ENCODE measurements around the gene NPY. TPM values are rescaled to one million over a fixed set of nuclear protein-coding genes. Genes with fewer than 3 reads are reported as not detected.

NPY gene
- total and polyA plus RNA-seq, 10 of the 15 experiments (the other 5 are each of a cell fraction or from before 2014, with no cell fraction given): not detected

DNA sequence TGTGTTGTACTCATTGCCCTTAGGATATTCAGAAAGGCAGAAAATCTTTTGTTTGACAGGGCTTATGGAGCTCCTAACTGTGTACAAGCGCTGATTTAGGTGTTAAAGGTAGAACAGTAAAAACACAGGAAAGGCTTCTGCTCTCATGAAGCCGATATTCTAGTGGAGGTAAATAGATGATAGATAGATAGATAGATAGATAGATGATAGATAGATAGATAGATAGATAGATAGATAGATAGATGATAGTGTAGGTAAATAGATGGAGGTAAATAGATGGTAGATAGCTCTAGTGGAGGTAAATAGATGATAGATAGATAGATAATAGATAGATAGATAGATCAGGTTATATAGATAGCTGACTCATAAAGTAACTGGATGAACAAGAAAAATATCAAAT, 39.4 kb upstream of the NPY start:
- no peak for ATAC-seq
- CTCF ChIA-PET: no interaction called here
- TF ChIP-seq CHD2 (IDR thresholded peaks at IDR 0.05; ENCODE audit: borderline replicate concordance, low read depth, low read length): no peak
- TF ChIP-seq ZZZ3 (IDR thresholded peaks at IDR 0.05; ENCODE audit: control insufficient read depth, insufficient read length, low read depth): no peak
- no peak for TF ChIP-seq KLF5 (IDR thresholded peaks at IDR 0.05; ENCODE audit: partially characterized antibody)
- TF ChIP-seq RAD51 (IDR thresholded peaks at IDR 0.05): no peak

DNA sequence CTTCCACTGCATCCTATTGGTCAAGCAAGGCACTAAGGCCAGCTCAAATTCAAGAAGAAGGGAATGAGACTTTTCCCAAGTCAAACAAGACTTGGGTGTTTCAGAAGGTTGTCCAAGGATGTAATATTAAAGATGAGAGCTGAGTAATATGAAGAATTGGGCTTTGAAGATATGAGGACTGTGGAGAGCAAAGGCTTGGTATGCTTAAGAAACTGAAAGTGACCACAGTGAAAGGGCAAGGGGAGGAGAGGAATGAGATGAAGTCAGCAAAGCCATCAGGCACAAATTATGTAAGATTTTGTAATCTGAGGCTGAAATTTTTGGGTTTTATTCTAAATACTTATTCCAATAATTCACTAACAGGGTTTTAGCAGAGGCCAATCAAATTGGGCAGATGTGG, 38.6 kb upstream of the NPY start:
- RAD21 ChIA-PET (ENCODE audit: unreplicated experiment): no interaction called here
- no peak for DNase-seq (ENCODE audit: low read depth, low spot score)

More for the DNA sequence above, 39.4 kb upstream of the NPY start:
- H3K36me3 ChIP-seq (ENCODE audit: control insufficient read depth in 2 of 2, insufficient read depth in 2 of 2, low read length in 1 of 2): no peaks in the 10 kb centered on the region
- ChIA-PET POLR2A (no interaction called here), SMC1A (ENCODE audit: uncharacterized antibody, unreplicated experiment) (interaction anchor here (0.5 to 0.6 kb wide), 2 partner anchors 134 to 769 kb away, joined by 3 to 5 read pairs; no protein-coding TSS in a partner anchor), RAD21 (ENCODE audit: unreplicated experiment) (no interaction called here)
- H3K27ac ChIP-seq (ENCODE audit: control insufficient read depth, insufficient read depth): no peak overlapping the region
- BruUV-seq (replicated peaks): no TSS peak
- no peak for DNase-seq (ENCODE audit: low read depth, low spot score)
- H3K9me3 ChIP-seq (replicated peaks; ENCODE audit: control insufficient read depth, insufficient read depth, low read length): no peaks in the 10 kb centered on the region
- in situ Hi-C loops (cut with MboI): no loop called here
- H3K79me2 ChIP-seq (ENCODE audit: control insufficient read depth, insufficient read depth, low read length): no peaks in the 10 kb centered on the region
- H3K9ac ChIP-seq (ENCODE audit: control insufficient read depth, insufficient read depth, low read length): no peak overlapping the region
- peaks cover 4% of the 10 kb centered on the region; the same call in 1 of the 2 replicates for H3K4me1 ChIP-seq (ENCODE audit: control insufficient read depth, insufficient read depth, low read length)
- H4K20me1 ChIP-seq (ENCODE audit: control insufficient read depth, insufficient read depth): no peaks in the 10 kb centered on the region
- intact Hi-C loops (cut with micrococcal nuclease; ENCODE audit: unreplicated experiment): no loop called here
- H3K27me3 ChIP-seq (replicated peaks in 1 of 2; ENCODE audit: control insufficient read depth in 2 of 2, insufficient read depth in 2 of 2, low read length in 1 of 2): no peaks in the 10 kb centered on the region
- H3K4me2 ChIP-seq (ENCODE audit: control insufficient read depth, insufficient read depth): no peak overlapping the region
- WGBS (ENCODE audit: insufficient coverage, insufficient replicate concordance, low lambda C conversion rate, missing lambda C conversion rate): 67% methylated on average over 2 of the region's 2 CpGs
- FAIRE-seq: no peak
- H2AFZ ChIP-seq (ENCODE audit: control insufficient read depth, low read depth, low read length): no peak overlapping the region
- no peak overlapping the region for H3K4me3 ChIP-seq

More for the DNA sequence above, 38.6 kb upstream of the NPY start:
- Histone ChIP-seq H3K36me3 (ENCODE audit: control insufficient read depth in 2 of 2, insufficient read depth in 2 of 2, low read length in 1 of 2) (no peaks in the 10 kb centered on the region), H3K27me3 (replicated peaks in 1 of 2; ENCODE audit: control insufficient read depth in 2 of 2, insufficient read depth in 2 of 2, low read length in 1 of 2) (no peaks in the 10 kb centered on the region), H3K79me2 (ENCODE audit: control insufficient read depth, insufficient read depth, low read length) (no peaks in the 10 kb centered on the region), H3K4me1 (ENCODE audit: control insufficient read depth, insufficient read depth, low read length) (peaks cover 4% of the 10 kb centered on the region; the same call in 1 of the 2 replicates), H4K20me1 (ENCODE audit: control insufficient read depth, insufficient read depth) (no peaks in the 10 kb centered on the region), H3K4me2 (ENCODE audit: control insufficient read depth, insufficient read depth) (no peak overlapping the region), H3K27ac (ENCODE audit: control insufficient read depth, insufficient read depth) (no peak overlapping the region), H3K4me3 (no peak overlapping the region), H3K9ac (ENCODE audit: control insufficient read depth, insufficient read depth, low read length) (no peak overlapping the region), H3K9me3 (replicated peaks; ENCODE audit: control insufficient read depth, insufficient read depth, low read length) (no peaks in the 10 kb centered on the region), H2AFZ (ENCODE audit: control insufficient read depth, low read depth, low read length) (no peak overlapping the region)
- ATAC-seq (peak; percentile 88), FAIRE-seq (no peak)
- in situ Hi-C loops (cut with MboI): no loop called here
- ChIA-PET SMC1A (ENCODE audit: uncharacterized antibody, unreplicated experiment) (interaction anchor here (0.5 kb wide), 1 partner anchor 135 kb away, joined by 3 read pairs; no protein-coding TSS in a partner anchor), CTCF (interaction anchor here (0.9 kb wide), 1 partner anchor 135 kb away, joined by 3 read pairs; no protein-coding TSS in a partner anchor), POLR2A (no interaction called here)
- peak; percentile 43; the same call in 1 of the 2 replicates for TF ChIP-seq JUNB (IDR thresholded peaks at IDR 0.05)
- TF ChIP-seq MYB (IDR thresholded peaks at IDR 0.05; ENCODE audit: borderline replicate concordance, low read depth, low read length): no peak
- TF ChIP-seq IKZF1 (conservative IDR thresholded peaks at IDR 0.05): no peak
- no peak for TF ChIP-seq FOS (IDR thresholded peaks at IDR 0.05; ENCODE audit: borderline replicate concordance, extremely low read depth, insufficient read length)
- TF ChIP-seq FOXM1 (IDR thresholded peaks at IDR 0.05; ENCODE audit: low read depth, low read length): no peak
- TF ChIP-seq TARDBP (IDR thresholded peaks at IDR 0.05; ENCODE audit: borderline replicate concordance): no peak
- TF ChIP-seq EGR1 (IDR thresholded peaks at IDR 0.05; ENCODE audit: borderline replicate concordance in 1 of 2, low read depth in 2 of 2, low read length in 2 of 2): no peak
- TF ChIP-seq, protein P1, sequence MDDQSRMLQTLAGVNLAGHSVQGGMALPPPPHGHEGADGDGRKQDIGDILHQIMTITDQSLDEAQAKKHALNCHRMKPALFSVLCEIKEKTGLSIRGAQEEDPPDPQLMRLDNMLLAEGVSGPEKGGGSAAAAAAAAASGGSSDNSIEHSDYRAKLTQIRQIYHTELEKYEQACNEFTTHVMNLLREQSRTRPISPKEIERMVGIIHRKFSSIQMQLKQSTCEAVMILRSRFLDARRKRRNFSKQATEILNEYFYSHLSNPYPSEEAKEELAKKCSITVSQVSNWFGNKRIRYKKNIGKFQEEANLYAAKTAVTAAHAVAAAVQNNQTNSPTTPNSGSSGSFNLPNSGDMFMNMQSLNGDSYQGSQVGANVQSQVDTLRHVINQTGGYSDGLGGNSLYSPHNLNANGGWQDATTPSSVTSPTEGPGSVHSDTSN (IDR thresholded peaks at IDR 0.05; ENCODE audit: insufficient replicate concordance, low read depth, low read length): no peak
- TF ChIP-seq RUNX3 (IDR thresholded peaks at IDR 0.05; ENCODE audit: low read length): peak; percentile 45
- TF ChIP-seq, protein P2, sequence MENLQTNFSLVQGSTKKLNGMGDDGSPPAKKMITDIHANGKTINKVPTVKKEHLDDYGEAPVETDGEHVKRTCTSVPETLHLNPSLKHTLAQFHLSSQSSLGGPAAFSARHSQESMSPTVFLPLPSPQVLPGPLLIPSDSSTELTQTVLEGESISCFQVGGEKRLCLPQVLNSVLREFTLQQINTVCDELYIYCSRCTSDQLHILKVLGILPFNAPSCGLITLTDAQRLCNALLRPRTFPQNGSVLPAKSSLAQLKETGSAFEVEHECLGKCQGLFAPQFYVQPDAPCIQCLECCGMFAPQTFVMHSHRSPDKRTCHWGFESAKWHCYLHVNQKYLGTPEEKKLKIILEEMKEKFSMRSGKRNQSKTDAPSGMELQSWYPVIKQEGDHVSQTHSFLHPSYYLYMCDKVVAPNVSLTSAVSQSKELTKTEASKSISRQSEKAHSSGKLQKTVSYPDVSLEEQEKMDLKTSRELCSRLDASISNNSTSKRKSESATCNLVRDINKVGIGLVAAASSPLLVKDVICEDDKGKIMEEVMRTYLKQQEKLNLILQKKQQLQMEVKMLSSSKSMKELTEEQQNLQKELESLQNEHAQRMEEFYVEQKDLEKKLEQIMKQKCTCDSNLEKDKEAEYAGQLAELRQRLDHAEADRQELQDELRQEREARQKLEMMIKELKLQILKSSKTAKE (IDR thresholded peaks at IDR 0.05; ENCODE audit: low read depth, poor library complexity, severe bottlenecking): no peak
- TF ChIP-seq SMAD5 (IDR thresholded peaks at IDR 0.05; ENCODE audit: low read depth): no peak
- BruUV-seq (replicated peaks): no TSS peak
- intact Hi-C loops (cut with micrococcal nuclease; ENCODE audit: unreplicated experiment): no loop called here

All from GM12878 (cell line).